Stimulated activated CD4-positive, alpha-beta T cell treated with anti-CD3 and anti-CD28 coated beads, Interleukin-1b, Interleukin-23, amount 100 ng/mL, for 1 hour (primary cell): Measurements from ENCODE around the gene SYNPO2.
"Not testable (repeated sequence)": the region's sequence is repeated elsewhere in the genome, so short reads cannot be mapped to it uniquely, and the experiment has no call there.

Experiments
- DNase-seq, 2 donors: peaks; one replicate each; pipeline ENCODE4 v3.0.0-alpha.2; 2020; ENCODE audit warnings: low read depth in 2 of 2

Gene SYNPO2

GRCh38 chr4:118973295-118973694 lies 84.6 kb downstream of the SYNPO2 start:
- DNase-seq: no peak

DNA sequence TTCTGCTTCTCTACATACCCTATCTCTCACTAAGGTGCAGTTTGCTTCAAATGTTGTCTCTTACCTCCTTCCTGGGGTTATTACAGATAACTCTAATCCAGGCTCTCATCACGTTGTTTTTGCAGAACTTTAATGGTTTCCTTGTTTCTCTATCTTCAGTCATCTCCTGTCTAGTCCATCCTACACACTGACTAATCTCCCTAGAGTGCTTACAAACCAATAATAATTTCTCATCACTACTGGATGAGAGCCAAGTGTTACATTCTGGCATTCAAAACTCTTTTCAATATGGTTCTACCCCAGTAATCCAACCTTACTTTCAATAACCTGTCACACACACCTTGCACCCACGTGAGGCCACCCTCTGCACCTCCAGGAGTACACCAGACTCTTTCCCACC lies 86.1 kb downstream of the SYNPO2 start:
- no peak for DNase-seq

- DNase-seq: no peak
These were observed 87.0 kb downstream of the SYNPO2 start for GRCh38 chr4:118975449-118976192.

DNA sequence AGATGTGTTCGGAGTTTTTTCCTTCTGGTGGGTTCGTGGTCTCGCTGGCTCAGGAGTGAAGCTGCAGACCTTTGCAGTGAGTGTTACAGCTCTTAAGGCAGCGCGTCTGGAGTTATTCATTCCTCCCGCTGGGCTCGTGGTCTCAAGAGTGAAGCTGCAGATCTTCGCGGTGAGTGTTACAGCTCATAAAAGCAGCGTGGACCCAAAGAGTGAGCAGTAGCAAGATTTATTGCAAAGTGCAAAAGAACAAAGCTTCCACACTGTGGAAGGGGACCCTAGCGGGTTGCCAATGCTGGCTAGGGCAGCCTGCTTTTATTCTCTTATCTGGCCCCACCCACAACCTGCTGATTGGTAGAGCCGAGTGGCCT lies 87.5 kb downstream of the SYNPO2 start:
- DNase-seq: not testable (repeated sequence)

GRCh38 chr4:118977100-118977499 lies 88.4 kb downstream of the SYNPO2 start:
- not testable (repeated sequence) for DNase-seq

GRCh38 chr4:118979712-118980111 lies 91.1 kb downstream of the SYNPO2 start:
- no peak for DNase-seq

DNA sequence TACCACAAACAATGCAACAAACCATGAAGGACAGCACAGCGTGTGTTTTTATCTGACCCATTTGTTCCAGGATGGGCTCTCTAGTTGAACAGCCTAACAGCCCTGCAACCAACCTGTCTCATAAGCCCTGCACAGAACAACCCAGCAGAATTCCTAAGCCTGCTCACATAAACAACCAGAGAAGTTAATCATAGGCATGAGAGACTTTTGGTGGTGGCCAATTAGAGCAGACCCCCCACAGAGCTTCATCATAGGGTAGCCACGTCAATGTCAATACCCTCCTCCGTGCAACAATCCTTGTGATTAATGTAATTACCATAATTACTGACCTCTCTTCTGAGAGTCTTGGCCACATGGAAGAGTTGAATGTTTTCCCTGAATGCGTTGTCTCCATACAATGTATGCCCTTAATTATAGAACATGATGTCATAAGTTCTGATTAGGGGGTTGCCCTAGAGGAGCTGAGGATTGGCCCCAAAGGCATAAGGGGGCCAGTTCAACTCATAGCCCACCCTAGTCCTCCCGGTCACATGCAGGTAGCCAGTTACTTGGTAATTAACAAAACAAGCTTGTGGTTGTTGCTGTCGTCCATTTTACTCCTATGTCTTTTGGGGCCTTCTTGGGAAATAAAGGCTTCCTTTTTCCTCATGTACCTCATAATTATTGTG lies 92.7 kb downstream of the SYNPO2 start:
- DNase-seq: no peak

GRCh38 chr4:118981839-118982381 lies 93.3 kb downstream of the SYNPO2 start:
- peak in 1 of 2 donors; percentile 24 for DNase-seq

GRCh38 chr4:118983293-118983692 lies 94.6 kb downstream of the SYNPO2 start:
- no peak for DNase-seq

GRCh38 chr4:118983831-118984230 lies 95.2 kb downstream of the SYNPO2 start:
- DNase-seq: no peak

DNA sequence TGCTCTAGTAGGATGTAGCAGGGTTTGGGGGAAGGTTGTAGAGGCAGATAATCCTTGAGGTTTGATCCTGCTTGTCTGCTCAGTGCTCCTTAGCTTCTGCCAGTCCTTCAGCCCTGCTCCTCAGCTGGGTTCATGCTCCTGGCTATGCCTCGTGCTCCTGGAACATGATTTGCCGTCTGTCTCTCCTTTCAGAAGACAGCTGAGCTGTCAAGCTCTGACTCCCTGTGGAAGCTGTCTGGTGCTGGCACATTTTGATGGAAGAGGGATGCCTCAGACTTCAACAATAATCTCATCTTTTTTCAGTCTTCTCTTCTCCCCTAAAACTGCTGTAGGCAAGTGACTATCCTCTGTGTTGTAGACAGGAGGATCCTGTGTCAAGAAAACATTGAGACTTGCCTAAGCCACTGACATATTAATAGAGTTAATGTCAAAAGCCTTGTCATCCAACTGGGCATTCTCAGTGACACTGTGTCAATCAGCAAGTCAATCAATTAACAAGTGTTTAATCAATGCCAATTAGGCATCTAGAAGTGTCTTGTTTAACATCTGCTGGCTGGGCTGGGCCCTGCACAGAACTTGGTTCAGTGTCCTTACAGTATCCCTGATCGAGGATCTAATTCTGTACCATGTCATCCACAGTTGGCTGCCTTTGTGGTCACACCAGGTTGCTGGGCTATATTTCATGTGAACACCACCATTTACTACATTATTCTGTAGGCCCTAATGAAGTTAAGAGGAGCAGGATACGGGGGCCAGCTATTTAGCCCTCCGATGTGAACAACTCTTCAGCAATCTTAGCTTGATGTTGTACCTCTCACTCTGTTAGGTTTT lies 96.7 kb downstream of the SYNPO2 start:
- no peak for DNase-seq

GRCh38 chr4:118987959-118988634 lies 99.4 kb downstream of the SYNPO2 start:
- no peak for DNase-seq

GRCh38 chr4:118988635-118988972 lies 100.0 kb downstream of the SYNPO2 start:
- no peak for DNase-seq

DNA sequence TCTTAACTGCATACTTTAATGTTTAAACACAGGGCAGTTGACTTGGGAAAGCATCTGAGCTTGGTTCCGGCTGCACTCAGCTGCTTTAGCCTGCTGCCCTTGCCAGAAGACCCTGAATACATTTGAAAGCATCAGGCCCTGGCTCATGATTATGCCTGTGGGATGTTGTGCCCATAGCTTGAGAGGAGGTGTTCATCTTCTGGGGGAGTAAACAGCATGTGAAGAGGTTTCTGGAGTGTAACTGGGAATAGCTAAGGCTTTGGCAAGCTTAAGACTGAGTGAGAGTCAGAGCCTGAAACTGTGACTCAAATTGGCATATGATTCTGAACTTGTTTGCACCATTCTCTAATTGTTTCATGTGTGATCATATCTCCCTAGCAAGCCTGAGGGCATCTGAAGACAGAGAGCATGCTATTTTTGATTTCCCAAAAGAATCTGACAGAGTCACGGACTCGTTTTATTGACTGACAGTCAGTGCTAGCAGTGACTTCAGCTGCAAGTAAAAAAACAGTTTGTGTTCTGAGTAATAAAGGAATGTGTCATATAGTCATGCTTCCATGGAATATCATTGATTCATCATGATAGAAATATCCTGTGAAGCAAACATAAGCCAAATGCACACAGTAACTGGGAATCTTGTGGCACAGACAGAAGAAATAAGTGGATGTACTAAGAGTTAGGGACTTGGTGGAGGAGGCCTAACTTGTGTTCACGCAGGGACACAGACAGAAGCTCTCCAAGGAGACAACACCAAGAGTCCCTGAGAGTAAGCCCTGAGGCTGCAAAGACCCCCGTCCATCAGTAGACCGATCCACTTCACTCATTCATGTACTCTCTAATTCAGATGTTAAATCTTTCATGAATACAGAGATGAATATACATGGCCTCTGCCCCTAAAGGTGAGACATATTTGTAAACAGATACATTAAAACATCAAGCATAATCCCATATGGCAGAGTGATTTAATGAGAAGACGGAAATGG lies 100.7 kb downstream of the SYNPO2 start:
- no peak for DNase-seq

GRCh38 chr4:118991686-118992085 lies 103.0 kb downstream of the SYNPO2 start:
- no peak for DNase-seq

- DNase-seq: no peak
These were observed 103.5 kb downstream of the SYNPO2 start for GRCh38 chr4:118992149-118992548.

DNA sequence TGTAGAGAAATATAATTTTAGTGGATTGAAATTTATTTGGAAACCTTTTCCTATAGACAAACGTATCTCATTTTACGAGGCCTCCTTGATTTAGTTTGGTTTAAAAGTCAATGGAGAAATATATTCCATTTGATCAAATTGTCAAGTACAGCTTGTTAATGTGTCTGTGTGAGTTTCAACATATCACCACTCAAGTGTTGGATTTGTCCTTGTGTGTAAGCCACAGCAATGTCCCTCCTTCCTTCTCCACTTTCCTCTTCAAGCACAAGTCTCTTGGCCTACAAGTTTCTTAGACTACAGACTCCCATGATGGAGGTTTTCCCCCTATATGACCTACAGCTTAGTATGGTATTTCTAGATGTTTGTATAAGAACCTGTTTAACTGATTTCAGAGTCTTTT lies 104.7 kb downstream of the SYNPO2 start:
- no peak for DNase-seq

DNA sequence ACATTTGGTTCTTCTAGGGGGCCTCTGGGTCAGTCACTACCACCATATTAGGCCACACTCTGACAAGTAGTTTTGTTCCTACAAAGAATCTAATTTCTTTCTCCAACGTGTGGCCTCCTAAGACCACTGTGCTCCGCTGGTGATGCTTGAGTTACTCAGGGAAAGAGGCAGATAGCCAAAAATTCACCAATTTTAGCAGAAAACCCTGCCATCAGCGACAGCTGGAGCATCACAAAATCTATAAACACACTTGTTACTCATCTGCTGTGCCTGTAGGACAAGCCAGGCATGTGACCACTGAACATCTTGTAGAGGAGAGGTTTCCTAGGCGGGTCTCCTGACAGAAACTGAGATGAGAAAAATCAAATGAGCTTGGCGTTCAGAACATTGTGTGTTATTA lies 105.4 kb downstream of the SYNPO2 start:
- no peak for DNase-seq

DNA sequence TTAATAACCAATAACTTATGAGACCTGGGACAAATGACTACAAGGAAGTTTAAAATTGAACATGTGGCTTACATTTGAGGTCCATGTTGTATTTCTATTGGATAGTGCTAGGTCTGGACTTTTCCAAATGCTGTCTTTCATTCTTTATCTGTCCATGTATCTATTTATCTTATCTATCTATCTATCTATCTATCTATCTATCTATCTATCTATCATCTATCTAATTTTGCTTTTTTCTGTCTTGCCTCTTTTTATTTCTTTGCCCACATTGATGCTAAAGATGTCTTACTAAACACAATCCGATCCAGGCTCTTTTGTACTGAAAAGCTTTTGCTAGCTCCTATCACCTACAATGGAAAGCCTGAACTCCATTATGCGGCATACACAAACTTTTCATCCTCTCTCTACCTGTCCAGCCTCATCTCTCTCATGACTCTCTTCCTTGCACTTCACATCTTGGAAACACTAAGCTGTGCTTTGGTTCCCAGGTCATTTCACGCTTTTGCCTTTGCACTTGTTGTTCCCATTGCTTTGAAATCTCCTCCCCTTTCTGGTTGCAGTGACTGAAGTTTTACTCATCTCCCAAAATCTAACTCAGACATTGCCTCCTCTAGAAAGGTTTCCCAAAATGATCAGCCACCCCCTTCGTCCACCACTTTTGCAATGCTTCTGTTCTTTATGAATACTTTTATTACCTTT lies 107.2 kb downstream of the SYNPO2 start:
- DNase-seq: no peak

DNA sequence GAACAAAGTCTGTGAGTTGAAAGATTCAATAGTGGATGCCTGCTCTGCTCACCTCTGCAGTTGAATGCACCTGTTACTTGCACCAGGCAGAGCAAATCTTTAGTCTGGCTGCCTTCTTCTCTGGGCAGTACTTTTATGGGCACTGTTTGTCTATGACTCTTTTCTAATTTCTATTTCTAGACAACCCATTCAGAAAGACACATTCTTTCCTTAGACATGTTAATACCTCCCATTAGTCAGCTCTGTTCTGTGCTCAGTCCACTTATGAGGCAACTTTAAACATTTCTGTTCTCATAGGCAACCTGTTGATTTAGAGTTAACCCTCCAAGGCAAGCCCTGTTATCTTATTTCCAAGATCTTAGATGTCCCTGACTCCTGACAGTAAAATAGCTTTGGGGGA lies 108.9 kb downstream of the SYNPO2 start:
- DNase-seq: no peak
